ENCODE measurements around the gene SLC25A33. TPM values are rescaled to one million over a fixed set of nuclear protein-coding genes. Genes with fewer than 3 reads are reported as not detected.
"Not testable (repeated sequence)": the region's sequence is repeated elsewhere in the genome, so short reads cannot be mapped to it uniquely, and the experiment has no call there.

Gene SLC25A33, protein sequence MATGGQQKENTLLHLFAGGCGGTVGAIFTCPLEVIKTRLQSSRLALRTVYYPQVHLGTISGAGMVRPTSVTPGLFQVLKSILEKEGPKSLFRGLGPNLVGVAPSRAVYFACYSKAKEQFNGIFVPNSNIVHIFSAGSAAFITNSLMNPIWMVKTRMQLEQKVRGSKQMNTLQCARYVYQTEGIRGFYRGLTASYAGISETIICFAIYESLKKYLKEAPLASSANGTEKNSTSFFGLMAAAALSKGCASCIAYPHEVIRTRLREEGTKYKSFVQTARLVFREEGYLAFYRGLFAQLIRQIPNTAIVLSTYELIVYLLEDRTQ
- polyA plus RNA-seq (2014; cell fraction: cytosol; rRNA removed) = 25.0 and 27.5 TPM in 2 replicates
- 15.7 and 20.3 TPM in 2 replicates for polyA plus RNA-seq (2014; cell fraction: nucleus; rRNA removed)

DNA sequence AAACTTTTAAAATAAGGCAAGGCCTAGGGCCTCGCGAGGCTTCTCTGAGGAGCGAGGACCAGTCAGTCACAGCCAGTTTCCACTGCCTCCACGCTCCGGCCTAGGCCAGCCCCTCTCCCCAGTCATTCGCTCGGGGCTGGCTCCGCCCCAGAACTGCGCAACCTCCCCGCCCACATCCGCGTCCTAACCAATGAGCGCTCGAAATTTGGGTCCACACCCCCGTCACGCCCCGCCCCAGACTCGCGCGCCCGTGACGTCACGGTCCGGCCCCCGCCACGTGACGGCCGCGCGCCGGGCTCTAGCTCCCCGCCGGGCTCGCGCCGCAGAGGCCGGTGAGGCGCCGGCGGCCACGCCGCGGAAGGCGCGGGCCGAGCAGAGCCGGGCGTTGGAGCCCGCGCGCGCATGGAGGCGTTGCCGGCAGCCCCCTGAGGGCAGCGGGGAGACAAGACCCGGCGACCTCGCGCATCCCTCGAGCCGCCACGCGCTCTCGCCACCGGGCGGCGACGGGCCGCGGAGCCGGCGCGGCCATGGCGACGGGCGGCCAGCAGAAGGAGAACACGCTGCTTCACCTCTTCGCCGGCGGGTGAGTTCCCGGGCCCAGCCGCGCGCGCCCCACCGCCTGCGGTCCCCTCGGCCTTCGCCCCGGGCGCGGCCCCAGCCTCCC is at the start of gene SLC25A33:
SLC25A33 (plus strand) TSS at position 301 of the 664 bp plus-strand sequence; CDS start at position 528, 227 bp downstream.
- peak; percentile 93 for DNase-seq (ENCODE audit: low spot score)

DNA sequence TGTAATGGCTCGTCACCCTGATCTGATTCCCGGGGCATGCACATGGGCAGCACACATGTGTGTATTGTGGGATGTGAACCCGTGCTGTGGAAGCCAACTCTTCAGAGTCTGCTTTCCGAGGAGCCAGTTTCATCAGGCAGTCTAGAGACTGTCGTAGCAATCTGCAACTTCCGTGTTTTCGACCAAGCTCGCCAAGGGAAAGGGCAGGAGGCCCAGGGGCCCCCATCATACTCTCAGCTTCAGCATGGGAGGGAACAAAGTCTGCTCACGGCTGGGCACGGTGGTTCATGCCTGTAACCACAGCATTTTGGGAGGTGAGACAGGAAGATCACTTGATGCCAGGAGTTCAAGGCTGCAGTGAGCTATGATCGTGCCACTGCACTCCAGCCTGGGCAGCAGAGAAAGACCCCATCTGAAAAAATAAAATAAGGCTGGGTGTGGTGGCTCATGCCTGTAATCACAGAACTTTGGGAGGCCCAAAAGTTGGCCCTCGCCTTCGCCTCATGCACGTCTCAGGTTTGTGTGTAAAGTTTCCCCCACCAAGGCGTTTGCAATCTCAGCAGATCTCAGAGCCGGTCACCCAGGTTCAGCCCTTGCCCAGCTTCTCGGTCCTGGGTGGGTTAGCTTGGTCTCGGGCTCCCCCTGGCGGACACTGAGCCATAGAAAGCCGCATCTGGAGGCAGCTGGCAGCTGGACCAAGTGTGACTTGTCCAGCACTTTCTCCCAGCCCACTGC is 48.5 kb upstream of the SLC25A33 start:
- DNase-seq (ENCODE audit: low spot score) = peak; percentile 66

DNA sequence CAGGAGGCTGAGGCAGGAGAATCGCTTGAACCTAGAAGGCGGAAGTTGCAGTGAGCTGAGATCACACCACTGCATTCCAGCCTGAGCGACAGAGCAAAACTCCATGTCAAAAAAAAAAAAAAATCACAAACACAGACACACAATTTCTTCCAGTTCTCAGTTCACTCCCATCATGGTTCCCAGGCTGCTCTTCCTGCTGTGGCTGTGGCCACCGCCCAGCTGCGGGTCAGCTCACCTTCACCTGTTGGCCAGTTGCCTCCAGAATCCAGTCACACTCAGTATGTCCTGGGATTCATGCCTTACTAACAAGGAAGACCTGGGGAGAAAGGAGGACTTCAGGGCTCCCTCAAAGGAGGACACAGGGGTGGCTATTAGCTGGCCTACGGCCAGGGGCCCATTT is 45.9 kb upstream of the SLC25A33 start:
- DNase-seq (ENCODE audit: low spot score) = no peak

DNA sequence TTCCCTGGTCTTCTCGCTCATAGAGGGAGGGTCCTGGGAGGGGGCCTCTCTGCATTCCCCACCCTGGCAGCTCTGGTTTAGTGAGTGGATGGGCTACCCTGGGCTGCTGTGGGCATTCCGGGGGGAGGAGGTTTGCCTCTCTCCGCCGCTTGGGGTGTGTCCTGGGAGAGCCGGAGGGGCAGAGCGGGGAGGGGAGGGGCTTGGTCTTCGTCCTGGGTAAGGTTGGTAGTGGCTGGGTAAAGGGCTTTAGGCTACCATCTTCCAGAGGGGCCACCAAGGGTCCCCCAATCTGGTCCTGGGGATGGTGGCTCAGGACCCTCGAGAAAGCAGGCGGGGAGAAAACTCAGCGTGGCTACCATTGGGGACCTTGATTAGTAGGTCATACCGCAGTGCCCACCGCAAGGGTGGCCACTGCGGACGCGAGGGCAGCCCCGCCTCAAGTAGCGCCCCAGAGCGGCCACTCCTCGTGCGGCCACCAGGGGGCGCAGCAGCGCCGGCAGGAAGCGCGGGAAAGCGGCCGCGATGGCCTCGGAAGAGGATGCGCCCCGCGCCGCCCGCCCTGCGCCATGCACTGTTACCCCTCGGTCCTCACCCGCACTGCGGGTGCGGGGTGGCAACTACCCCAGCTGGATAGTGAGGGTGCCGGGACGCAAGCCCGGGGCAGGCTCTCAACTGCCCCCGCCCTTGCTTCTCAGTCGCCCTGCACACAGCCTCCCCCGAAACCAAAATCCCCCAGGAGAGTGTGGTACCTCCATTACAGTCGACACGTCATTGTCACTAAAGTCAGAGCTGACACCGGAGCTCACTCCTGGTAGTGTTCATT is 44.1 kb upstream of the SLC25A33 start:
- peak; percentile 43 for DNase-seq (ENCODE audit: low spot score)

DNA sequence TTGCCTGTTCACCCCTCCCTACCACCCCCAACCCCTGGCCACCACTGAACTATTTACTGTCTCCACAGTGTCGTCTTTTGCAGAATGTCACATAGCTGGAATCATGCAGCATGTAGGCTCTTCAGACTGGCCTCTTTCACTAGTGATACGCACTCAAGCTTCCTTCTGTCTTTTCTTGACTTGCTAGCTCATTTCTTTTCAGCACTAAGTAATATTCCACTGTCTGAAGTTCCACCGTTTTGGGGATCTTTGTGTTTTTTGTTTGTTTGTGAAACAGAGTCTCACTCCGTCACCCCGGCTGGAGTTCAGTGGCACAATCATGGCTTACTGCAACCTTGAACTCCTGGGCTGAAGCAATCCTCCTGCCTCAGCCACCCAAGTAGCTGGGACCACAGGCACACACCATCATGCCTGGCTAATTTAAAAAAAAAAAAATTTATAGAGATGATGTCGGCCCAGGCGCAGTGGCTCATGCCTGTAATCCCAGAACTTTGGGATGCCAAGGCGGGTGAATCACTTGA is 43.4 kb upstream of the SLC25A33 start:
- DNase-seq (ENCODE audit: low spot score) = no peak

DNA sequence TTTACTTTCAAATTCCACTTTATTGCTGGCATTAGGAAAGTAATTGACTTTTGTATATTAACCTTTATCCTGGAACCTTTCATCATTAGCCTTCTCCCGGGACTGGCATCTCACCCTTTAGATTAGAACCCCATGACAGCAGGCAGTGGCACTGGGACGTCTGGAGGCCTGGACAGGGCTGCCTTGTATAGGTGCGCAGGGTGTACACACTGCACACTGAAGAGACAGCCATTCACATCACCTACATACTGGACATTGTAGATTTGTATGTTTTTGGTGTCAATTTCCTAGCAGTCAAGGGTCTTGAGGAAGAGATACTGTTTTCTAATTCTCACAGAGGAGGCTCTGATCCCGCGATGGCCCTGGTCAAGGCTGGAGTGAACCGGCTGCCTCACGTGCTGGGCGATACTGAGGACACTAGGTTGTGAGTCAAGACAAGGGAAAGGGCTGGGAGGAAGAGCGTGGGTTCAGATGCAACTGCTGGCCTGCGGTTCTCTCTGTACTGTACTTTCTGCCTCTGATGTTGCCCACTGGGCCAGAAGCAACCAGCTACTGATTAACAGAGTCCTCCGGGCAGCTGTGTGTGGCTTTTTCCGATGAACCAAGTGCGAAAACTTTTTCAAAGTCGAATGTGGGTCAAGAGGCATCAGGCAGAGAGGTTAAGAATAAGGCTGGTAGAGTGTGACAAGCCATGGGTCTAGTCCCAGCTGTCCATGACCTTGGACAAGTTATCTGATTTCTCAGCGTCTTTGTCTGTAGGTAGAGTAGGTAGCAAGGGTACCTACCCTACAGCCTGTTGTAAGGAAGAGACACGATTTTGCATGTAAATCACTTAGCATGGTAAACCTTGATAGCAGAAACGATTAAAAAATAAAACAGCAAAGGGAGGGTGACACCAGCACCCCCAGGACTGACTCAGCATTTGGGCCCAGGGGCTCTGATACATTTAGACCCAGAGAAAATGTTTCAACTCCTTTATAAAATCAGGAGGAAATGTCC is 38.2 kb upstream of the SLC25A33 start:
- no peak for DNase-seq (ENCODE audit: low spot score)

DNA sequence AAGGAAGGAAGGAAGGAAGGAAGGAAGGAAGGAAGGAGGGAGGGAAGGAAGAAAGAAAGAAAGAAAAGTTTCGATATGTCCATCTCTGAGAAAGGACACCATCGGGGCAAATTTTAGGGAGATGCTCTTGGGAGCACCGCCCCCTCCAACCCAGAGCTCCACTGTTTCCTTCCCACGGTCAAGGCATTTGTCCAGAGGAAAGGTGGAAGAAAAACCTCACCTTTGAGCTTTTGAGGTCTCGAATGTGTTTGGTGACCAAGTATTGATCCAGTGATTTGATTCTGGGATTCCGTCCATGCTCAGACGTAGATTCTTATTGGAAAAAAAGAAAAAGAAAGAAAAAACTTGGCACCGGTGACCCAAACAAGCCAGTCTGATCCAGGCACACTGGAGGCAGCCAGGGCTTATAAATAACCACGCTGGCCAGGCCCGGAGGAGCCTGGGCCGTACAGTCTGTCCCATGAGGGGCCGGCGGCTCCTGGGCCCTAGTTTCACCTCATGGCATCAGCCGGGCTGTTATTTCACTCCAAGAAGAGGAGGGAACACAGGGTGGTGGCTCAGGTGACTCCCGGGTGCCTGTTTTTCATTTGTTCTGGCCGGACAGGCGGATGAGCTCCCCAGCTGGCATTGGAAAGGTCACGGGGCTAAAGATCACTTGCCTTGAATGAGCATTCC is 36.1 kb upstream of the SLC25A33 start:
- DNase-seq (ENCODE audit: low spot score) = no peak

DNA sequence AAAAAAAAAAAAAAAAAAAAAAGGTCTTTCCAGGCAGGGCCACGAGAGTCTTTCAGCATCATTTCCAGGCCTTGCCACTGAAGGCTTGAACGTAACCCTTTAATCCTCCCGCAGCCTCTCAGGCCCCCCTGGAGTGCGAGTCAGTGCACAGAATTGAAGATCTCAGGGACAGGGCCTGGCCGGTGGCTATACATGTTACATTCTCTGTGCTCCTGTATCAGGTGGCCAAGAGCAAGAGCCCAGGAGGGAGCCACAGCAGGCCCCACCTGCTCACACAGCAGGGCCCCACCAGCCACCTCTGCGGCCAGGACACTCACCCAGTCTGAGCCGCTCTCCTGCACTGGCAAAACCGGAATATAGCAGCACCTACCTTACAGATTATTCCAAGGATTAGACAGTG is 34.1 kb upstream of the SLC25A33 start:
- DNase-seq (ENCODE audit: low spot score) = no peak

DNA sequence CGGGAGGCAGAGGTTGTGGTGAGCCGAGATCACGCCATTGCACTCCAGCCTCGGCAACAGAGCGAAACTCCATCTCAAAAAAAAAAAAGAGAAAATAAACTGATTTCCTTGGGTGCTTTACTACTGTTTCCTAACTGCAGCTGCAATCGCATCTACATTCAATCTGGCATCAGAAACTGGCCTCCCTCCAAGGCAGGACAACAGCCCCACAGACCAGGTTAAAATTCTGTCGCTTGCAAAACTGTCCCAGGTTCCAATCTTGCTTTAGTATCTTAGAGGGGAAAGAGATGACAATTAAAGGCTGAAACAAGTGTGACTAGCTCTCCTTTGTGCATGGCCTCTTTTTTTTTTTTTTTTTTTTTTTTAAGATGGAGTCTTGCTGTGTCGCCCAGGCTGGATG is 32.4 kb upstream of the SLC25A33 start:
- no peak for DNase-seq (ENCODE audit: low spot score)

DNA sequence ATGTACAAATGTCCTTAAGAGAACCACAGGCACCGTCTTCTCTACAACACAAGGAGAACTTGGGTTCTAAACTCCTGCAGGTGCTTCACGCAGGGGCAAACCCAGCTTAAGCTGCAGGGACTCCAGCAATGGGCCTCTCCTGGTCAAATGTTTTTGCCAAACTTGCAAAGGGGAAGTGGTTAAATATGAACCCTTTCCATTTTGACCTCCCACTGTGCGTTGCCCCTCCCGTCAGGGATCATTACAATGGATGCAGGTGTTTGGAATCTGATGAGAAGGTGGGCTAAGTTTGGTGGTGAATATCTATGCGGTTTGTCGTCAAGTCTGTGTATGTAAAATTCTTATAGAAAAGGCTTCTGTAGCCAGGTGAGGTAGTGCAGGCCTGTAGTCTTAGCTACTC is 29.1 kb upstream of the SLC25A33 start:
- DNase-seq (ENCODE audit: low spot score) = no peak

DNA sequence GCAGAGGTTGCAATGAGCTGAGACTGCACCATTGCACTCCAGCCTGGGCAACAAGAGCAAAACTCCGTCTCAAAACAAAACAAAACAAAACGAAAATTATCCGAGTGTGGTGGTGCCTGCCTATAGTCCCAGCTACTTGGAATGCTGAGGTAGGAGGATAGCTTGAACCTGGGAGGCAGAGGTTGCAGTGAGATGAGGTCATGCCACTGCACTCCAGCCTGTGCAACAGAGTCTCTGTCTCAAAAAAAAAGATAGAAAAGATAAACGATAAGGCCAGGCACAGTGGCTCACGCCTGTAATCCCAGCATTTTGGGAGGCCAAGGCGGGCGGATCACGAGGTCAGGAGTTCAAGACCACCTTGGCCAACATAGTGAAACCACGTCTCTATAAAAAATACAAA is 23.7 kb upstream of the SLC25A33 start:
- DNase-seq (ENCODE audit: low spot score) = not testable (repeated sequence)

DNA sequence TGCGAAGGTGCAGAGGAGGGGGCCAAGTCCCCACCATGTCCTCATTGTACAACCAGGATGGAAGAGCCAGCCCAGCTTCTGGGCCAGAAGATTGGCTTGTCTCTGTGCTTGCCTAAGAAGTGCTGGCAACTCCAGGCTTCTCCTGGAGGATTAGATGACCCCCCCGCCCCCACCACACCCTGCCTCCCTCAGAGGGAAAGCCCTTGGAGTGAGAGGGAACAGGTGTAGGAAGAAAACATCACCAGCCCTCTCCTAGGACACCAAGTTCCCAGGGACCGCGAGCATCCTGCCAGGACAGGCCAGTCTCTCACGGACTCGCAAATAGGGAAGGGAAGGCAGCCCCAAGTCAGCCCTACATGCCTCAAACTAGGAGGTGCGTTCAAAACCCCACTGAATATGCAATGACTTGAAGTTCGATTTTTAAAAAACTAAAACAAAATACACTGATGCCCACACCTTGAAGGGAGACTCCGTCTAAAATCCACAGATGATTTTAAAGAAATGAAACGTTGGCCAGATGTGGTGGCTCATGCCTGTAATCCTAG is 20.7 kb upstream of the SLC25A33 start:
- DNase-seq (ENCODE audit: low spot score) = no peak

DNA sequence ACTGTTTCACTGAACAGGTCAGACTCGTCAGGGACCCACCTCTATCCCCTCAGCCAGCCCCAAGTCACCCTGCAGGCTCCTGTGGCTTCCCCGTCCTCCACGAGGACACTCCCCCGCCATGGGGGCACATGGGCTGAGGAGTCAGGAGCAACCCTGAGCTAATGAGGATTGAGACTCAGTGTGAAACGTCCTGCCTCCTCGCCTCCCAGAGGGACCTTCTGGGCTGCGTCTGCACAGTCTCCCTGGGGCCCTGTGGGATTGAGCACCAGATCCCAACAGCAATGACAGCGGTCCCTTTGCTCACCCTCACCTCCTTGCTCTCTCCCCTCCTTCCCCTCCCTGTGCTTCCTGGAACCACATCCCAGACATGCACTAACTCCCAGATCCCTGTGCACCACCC is 18.9 kb upstream of the SLC25A33 start:
- no peak for DNase-seq (ENCODE audit: low spot score)

DNA sequence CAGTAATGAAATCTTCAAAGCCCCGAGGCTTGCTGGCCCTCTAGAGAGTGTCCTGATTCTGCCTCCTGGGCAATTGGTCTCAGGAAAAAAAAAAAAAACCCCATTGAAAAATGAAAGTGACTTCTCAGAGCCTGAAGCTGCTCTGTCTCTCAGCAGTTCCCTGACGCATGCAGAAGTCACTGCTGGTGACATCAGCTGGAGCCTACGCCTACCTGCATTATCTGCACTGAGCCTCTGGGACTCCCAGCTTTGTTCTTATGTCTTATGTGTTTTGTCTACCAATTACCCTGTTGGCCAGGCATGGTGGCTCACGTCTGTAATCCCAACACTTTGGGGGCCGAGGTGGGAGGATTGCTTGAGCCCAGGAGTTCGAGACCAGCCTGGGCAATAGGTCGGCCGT is 10.1 kb upstream of the SLC25A33 start:
- no peak for DNase-seq (ENCODE audit: low spot score)

DNA sequence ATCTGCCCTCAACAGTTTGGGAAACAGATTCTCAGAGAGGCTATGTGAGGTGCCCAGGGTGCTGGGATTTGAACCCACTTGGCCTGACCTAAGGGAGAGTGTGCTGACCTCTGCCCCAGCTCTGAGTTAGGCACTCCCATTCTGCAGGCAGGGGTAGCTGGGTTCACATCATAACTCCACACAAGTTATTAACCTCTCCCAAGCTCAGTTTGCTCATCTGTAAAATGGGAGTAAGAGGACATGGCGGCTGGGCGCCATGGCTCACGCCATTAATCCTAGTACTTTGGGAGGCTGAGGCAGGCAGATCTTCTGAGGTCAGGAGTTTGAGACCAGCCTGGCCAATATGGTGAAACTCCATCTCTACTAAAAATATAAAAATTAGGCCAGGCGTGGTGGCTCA is 8.9 kb upstream of the SLC25A33 start:
- no peak for DNase-seq (ENCODE audit: low spot score)

DNA sequence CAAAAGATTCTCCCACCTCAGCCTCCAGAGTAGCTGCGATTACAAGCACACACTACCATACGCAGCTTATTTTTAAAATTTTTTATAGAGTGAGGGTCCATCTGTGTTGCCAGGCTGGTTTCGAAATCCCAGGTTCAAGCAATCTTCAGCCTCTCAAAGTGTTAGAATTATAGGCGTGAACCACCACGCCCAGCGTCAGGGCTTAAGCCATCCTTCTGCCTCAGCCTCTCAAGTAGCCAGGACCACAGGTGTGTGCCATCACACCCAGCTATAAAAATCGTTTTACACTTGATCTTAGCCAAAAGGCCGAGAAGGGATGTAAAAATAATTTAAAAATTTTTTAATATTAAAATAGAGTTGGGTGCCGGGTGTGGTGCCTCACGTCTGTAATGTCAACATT is 4.3 kb upstream of the SLC25A33 start:
- no peak for DNase-seq (ENCODE audit: low spot score)

DNA sequence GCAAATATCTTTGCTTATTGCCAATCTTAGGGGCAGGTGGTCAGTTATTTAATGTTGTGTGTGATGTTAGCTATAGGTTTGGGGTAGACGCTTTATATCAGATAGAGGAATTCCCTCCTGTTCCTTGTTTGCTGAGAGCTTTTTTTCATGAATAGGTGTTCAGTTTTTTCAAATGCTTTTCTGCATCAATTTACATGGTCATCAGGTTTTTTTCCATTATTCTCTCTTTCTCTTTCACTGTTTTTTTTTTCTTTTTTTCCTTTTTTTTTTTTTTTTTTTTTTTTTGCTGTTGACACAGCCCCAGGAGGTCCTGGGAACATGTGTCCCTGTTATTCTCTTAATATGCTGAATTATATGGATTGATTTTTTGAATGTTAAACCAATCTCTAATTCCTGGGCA is 3.0 kb upstream of the SLC25A33 start:
- DNase-seq (ENCODE audit: low spot score) = no peak

DNA sequence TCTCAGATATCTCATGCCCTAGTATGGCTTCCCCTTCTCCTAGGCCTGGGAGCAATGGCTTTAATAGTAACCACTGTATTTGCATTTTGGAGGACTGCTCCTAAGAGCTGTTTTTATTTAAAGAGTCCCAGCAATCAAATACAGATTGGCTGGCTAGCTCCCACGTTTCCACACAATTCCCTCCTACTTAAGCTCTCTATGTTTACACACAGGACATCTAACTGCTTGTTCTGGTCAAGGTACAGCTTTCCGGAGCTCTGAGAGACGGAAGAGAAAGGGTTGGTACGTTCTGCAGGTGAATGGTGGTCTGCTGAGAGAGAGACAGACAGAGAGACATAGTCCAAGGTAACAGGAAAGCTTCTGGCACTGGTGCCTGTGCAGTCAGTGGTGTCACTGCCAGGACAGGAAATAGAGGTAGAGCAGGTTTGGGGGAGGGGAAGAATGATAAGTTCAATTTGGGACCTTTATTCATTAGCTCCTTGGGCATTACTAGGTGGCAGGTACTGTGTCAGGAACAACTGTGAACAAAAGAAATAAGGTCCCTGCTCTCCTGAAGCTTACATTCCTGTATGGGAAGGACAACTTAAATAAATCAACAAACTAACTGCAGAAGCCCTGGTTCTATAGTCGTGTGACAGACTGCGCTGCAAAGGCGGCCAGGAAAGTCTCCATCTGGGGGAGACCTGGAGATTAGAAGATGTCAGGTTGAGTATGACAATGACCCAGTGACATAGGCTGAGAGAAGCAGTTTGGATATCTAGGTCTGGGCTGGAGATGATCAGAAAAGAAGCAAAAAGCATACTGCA is 1.2 kb upstream of the SLC25A33 start:
- DNase-seq (ENCODE audit: low spot score) = no peak

All from SK-N-DZ (cell line).